ENCODE results near the gene SPATA16.

GRCh38 chr3:172853005-172853404 lies 288.0 kb downstream of the SPATA16 start:
- TF ChIP-seq, protein P1, sequence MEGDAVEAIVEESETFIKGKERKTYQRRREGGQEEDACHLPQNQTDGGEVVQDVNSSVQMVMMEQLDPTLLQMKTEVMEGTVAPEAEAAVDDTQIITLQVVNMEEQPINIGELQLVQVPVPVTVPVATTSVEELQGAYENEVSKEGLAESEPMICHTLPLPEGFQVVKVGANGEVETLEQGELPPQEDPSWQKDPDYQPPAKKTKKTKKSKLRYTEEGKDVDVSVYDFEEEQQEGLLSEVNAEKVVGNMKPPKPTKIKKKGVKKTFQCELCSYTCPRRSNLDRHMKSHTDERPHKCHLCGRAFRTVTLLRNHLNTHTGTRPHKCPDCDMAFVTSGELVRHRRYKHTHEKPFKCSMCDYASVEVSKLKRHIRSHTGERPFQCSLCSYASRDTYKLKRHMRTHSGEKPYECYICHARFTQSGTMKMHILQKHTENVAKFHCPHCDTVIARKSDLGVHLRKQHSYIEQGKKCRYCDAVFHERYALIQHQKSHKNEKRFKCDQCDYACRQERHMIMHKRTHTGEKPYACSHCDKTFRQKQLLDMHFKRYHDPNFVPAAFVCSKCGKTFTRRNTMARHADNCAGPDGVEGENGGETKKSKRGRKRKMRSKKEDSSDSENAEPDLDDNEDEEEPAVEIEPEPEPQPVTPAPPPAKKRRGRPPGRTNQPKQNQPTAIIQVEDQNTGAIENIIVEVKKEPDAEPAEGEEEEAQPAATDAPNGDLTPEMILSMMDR (conservative IDR thresholded peaks at IDR 0.05; ENCODE audit: low read length), result no peak
- TF ChIP-seq EZH2phosphoT487 (IDR thresholded peaks at IDR 0.05; ENCODE audit: borderline replicate concordance), result no peak

Measured in Loucy (cell line).